ENCODE data around the gene OMG.

Gene OMG

GRCh38 chr17:31256936-31257335 is 40.1 kb downstream of the OMG start:
- DNase-seq, result no peak

DNA sequence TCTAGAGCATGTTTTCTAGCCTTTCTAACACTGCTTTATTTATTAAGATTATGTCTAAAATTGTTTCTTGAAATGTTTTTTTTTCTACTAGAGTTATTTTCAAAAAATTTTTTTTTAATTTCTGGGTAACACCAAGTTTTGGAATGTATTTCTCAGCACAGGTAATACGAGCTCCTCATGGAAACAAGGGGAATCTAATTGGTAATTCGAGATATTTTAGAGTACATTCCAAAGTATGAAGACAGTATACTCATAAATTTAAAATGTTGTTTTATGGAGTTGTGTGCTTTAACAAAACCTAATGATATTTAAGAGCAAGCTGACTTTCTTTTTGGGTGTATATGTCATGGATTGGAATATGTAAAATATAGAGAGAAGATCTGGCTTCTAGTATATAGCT is 42.4 kb downstream of the OMG start:
- no peak for DNase-seq

DNA sequence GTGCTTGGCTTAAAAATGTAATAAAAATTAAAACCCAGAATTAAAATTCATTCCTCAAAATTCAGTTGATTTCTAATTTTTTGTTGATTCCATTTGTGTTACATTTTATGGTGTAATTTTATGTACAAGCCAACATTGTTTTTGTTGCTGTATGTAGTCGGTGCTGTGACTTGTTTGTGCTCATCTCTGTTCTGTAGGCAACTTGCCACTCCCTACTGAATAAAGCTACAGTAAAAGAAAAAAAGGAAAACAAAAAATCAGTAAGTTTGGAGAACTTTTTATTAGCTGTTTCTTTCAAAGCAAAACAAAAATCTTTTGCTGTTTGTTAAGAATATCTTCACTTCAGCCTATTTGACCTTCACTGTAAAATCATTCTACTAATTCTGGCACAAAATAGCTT is 44.3 kb downstream of the OMG start:
- no peak for DNase-seq

- no peak for DNase-seq
Measured at GRCh38 chr17:31251970-31252328, 45.1 kb downstream of the OMG start.

GRCh38 chr17:31251105-31251969 is 45.7 kb downstream of the OMG start:
- DNase-seq, result no peak

DNA sequence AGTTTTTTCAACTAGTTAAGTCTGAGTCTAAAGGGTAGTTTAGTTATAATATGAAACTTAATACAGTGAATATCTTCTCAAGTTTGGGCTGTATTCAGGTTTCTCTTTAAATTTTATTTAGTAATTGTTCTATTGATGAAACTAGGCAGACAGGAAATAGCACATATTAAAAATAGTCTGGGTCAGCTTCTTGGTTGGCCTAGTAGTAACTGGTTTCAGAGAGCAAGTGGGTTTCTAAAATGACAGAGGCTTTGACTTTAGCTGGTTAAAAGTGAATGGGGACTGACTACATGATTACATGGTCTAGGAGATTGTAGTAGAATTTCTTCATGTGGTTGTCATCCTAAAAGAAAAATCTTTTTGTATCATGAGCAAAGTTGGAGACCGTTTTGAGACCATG is 46.8 kb downstream of the OMG start:
- no peak for DNase-seq

GRCh38 chr17:31249835-31250141 is 47.3 kb downstream of the OMG start:
- no peak for DNase-seq

GRCh38 chr17:31248986-31249834 is 47.8 kb downstream of the OMG start:
- no peak for DNase-seq
